Esophagus squamous epithelium (tissue), 5 donors: ENCODE results near the gene CAPS. TPM values are rescaled to one million over a fixed set of nuclear protein-coding genes. Genes with fewer than 3 reads are reported as not detected.

Source experiments
- DNase-seq: peaks from one replicate; lab custom pipeline; 2025; lab: John Stamatoyannopoulos, UW
- H3K27ac ChIP-seq, 4 donors: fragments of 200-600 bp; sonication (generic); one replicate each; pipeline ENCODE4 v1.5.1; 2016 to 2019; ENCODE audit warnings: mild to moderate bottlenecking in 1 of 4
- H3K27me3 ChIP-seq, 4 donors: fragments of 200-600 bp; sonication (generic); 1 replicate in 3 of 4; 2 replicates in 1 of 4; pipeline versions ENCODE4 v1.5.1 to v1.6.0; 2017 to 2021; ENCODE audit warnings: antibody characterized with exemption in 1 of 4
- H3K36me3 ChIP-seq, 3 donors: fragments of 200-600 bp; sonication (generic); one replicate each; pipeline ENCODE4 v1.5.1; 2016 to 2019
- H3K4me1 ChIP-seq, 3 donors: fragments of 200-600 bp; sonication (generic); one replicate each; pipeline ENCODE4 v1.5.1; 2017 to 2019
- H3K4me3 ChIP-seq, 4 donors: fragments of 200-600 bp; sonication (generic); 1 replicate in 3 of 4; 2 replicates in 1 of 4; pipeline ENCODE4 v1.5.1; 2016 to 2019; ENCODE audit warnings: mild to moderate bottlenecking in 2 of 4, moderate library complexity in 1 of 4
- H3K9me3 ChIP-seq, 3 donors: fragments of 200-600 bp; sonication (generic); one replicate each; pipeline ENCODE4 v1.5.1; 2016 to 2019
- POLR2A ChIP-seq, 4 donors: fragments of 450-650 bp; IDR thresholded peaks; one replicate each; pipeline ENCODE4 v1.6.1; 2017; ENCODE audit warnings: antibody characterized with exemption in 4 of 4, mild to moderate bottlenecking in 4 of 4, moderate library complexity in 3 of 4
- WGBS, 2 donors: methylation state at CpG; one replicate each; pipeline ENCODE4 v1.1.5; 2018; 5-methylcytosine and 5-hydroxymethylcytosine counted together
- intact Hi-C: fragments of 100-400 bp; cut with DNase I; formaldehyde crosslinking; loops from one replicate; pipeline ENCODE4 v1.15.0; 2022
- total RNA-seq, 4 donors: library from RNA; depleted of rRNA; stranded (reverse); fragments of >200 nt; gene quantifications; one replicate each; pipeline ENCODE4 v1.1.0, GENCODE V29; 2016
- TF ChIP-seq, protein P1 (sequence below), 6 experiments: fragments of 450-650 bp in 4 of 6; fragments of 200-600 bp in 2 of 6; sonication (generic) in 2 of 6; IDR thresholded peaks; one replicate each; pipeline ENCODE4 v1.5.1; 2016 to 2019; ENCODE audit warnings: antibody characterized with exemption in 6 of 6, mild to moderate bottlenecking in 4 of 6, moderate library complexity in 4 of 6
- donor health status: DM: yes; HTN: yes; CAD: no.

Gene CAPS
- total RNA-seq, 4 donors from 2014 or later, result 3.3 to 13.7 (median 7.3) TPM

DNA sequence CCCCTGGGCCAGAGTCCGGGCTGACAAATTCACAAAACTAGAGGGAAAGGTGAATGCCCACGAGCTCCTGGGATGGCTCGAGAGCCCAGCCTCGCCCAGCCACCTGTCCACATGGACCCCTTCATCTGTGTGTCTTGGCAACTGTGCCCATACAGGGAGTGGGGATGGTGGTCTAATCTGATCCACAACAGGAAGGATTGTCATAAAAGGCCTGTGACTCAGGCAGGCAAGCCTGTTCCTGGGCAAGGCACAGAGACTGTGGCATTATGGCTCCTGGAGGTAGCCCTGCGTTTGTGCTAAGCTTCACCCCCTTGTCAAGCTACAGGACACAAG, 20.0 kb downstream of the CAPS start:
- H3K27ac ChIP-seq, result peak overlapping the region in 1 of 4 donors; percentile 68
- H3K27me3 ChIP-seq, result no peaks in the 10 kb centered on the region
- no peaks in the 10 kb centered on the region for H3K9me3 ChIP-seq
- TF ChIP-seq, protein P1, sequence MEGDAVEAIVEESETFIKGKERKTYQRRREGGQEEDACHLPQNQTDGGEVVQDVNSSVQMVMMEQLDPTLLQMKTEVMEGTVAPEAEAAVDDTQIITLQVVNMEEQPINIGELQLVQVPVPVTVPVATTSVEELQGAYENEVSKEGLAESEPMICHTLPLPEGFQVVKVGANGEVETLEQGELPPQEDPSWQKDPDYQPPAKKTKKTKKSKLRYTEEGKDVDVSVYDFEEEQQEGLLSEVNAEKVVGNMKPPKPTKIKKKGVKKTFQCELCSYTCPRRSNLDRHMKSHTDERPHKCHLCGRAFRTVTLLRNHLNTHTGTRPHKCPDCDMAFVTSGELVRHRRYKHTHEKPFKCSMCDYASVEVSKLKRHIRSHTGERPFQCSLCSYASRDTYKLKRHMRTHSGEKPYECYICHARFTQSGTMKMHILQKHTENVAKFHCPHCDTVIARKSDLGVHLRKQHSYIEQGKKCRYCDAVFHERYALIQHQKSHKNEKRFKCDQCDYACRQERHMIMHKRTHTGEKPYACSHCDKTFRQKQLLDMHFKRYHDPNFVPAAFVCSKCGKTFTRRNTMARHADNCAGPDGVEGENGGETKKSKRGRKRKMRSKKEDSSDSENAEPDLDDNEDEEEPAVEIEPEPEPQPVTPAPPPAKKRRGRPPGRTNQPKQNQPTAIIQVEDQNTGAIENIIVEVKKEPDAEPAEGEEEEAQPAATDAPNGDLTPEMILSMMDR (IDR thresholded peaks at IDR 0.05), result no peak
- TF ChIP-seq POLR2A (IDR thresholded peaks at IDR 0.05), result no peak
- peaks cover 0 to 33% (median 19%) of the 10 kb centered on the region in 3 donors for H3K4me1 ChIP-seq
- H3K4me3 ChIP-seq, result no peak overlapping the region
- DNase-seq, result no peak
- 86% methylated on average over 1 of the region's 5 CpGs; no CpG with 5 or more reads in 1 of the 2 donors for WGBS, 2 donors
- intact Hi-C loops, result no loop called here
- H3K36me3 ChIP-seq, result peaks cover 7 to 97% (median 35%) of the 10 kb centered on the region in 3 donors

DNA sequence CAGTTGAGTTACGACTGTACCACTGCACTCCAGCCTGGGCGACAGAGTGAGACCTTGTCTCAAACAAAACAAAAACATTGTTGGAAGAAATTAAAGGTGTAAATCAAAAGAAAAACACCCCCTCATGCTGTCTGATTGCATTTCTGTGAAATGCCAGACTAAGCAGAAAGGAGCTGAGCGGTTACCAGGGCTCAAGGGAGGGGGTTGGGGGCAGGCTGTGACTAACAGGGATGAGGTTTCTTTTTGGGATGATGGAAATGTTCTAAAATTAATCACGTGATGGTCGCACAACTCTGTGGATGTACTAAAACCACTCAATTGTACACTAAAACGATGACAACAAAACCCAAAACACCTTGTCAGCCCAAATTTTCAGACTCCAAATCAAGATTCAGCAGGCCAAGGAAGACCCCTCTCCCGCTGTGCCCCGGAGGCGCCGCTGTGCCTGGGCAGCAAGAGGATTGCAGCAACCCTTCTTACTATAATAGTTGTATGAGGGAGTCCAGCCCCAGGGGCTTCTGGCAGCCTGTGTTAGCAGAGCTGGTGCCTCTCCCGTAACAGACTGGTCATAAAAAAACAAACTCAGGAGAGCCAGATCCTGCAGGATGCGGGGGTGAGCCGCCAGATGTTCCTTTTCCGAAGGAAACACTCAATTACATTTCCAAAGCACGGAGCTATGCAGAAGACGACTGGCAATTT, 20.9 kb downstream of the CAPS start:
- DNase-seq, result no peak
- Histone ChIP-seq H3K4me1 (peaks cover 0 to 33% (median 19%) of the 10 kb centered on the region in 3 donors), H3K4me3 (no peak overlapping the region), H3K27me3 (no peaks in the 10 kb centered on the region), H3K36me3 (peaks cover 7 to 97% (median 27%) of the 10 kb centered on the region in 3 donors), H3K27ac (peak overlapping the region in 3 of 4 donors; percentile 38 to 85 (median 68)), H3K9me3 (no peaks in the 10 kb centered on the region)
- no peak for TF ChIP-seq POLR2A (IDR thresholded peaks at IDR 0.05)
- WGBS, 2 donors, result 71 to 72% methylated on average over 15 of the region's 16 CpGs
- intact Hi-C loops, result no loop called here

DNA sequence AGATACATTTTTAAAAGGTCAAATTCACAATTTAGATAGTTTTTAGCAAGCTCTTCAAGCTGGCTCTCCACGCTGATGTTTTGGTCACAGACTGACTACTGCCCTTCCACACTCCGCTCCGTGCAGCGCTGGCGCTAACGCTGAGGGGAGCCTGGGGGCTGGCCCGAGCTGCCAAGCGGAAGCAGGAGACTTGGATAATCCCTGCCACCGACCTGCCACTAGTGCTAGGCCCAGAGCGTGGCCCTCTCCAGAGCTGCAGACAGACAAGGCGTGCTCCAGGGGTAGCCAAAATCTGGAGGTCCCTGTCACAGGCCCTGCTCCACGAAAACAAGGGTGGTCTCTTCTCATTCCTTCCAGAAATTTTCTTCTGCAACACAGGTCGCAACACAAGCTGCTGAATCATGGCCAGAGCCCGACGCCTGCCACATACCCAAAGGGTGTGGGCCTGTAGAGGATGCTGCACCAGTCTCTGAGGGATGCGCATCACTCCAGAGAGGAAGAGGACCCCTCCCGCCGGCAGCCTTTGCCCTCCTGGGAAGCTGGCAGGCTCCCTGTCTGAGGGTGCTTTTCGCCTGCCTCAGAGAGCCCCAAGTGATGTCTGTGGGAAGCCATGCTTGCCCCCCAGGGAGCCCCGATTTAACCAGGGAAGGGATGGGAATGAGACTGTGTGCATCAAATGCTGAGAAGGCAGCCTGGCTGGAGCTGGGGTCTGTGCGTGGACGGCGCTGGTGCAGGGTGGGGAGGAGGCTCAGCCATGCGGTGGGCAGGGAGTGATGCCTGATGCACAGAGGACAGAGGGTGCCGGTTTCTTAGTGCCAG, 21.6 kb downstream of the CAPS start:
- Histone ChIP-seq H3K4me1 (peaks cover 0 to 33% (median 19%) of the 10 kb centered on the region in 3 donors), H3K27ac (peak overlapping the region in 3 of 4 donors; percentile 38 to 85 (median 68)), H3K36me3 (peaks cover 14 to 97% (median 28%) of the 10 kb centered on the region in 3 donors), H3K27me3 (no peaks in the 10 kb centered on the region), H3K9me3 (no peaks in the 10 kb centered on the region), H3K4me3 (no peak overlapping the region)
- WGBS, 2 donors, result 59 to 83% methylated on average over 9 to 16 of the region's 25 CpGs
- TF ChIP-seq, protein P1 (IDR thresholded peaks at IDR 0.05), result no peak
- no peak for TF ChIP-seq POLR2A (IDR thresholded peaks at IDR 0.05)
- no peak for DNase-seq
- intact Hi-C loops, result no loop called here

DNA sequence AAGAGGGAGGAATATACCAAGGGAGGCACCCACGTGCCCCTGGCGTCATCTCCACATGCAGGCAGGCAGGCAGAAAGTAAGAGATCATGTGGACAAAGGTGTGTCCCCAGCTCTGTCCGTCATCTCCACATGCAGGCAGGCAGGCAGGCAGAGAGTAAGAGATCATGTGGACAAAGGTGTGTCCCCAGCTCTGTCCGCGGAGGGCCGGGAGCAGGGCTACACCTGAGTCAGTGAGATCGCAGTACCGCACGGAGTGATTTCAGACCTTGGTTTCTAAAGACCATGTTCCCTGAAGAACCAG, 22.2 kb downstream of the CAPS start:
- peak overlapping the region in 2 of 4 donors; percentile 68 to 85 for H3K27ac ChIP-seq
- no peaks in the 10 kb centered on the region for H3K27me3 ChIP-seq
- no peaks in the 10 kb centered on the region for H3K9me3 ChIP-seq
- H3K36me3 ChIP-seq, result peaks cover 17 to 97% (median 28%) of the 10 kb centered on the region in 3 donors
- TF ChIP-seq POLR2A (IDR thresholded peaks at IDR 0.05), result no peak
- TF ChIP-seq, protein P1 (IDR thresholded peaks at IDR 0.05), result no peak
- DNase-seq, result no peak
- WGBS, 2 donors, result 89 to 96% methylated on average over 3 to 6 of the region's 9 CpGs
- intact Hi-C loops, result no loop called here
- no peak overlapping the region for H3K4me3 ChIP-seq
- peaks cover 0 to 33% (median 19%) of the 10 kb centered on the region in 3 donors for H3K4me1 ChIP-seq

DNA sequence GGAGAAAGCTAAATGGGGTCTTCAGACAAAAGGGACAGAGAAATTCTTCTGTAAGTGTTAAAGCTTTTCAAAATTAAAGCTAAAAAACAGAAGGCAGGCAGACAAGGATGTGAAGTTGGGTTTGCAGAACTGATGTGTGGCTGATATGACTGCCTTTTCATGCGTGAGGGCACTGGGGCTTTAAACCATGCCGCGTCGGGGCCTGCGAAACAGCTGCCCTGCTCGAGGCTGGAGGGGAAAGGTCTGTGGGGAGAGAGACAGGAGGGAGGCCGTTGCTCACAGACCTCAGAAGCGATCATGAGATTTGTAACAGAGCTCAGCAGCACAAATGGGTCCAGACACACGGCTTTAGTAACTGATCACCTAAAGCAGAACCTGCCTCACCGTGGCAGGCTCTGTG, 23.5 kb downstream of the CAPS start:
- Histone ChIP-seq H3K27me3 (no peaks in the 10 kb centered on the region), H3K36me3 (peaks cover 17 to 93% (median 17%) of the 10 kb centered on the region in 3 donors), H3K27ac (no peak overlapping the region), H3K4me1 (peaks cover 0 to 41% (median 25%) of the 10 kb centered on the region in 3 donors), H3K4me3 (no peak overlapping the region), H3K9me3 (no peaks in the 10 kb centered on the region)
- intact Hi-C loops, result no loop called here
- no peak for DNase-seq
- 84 to 87% methylated on average over 10 of the region's 10 CpGs for WGBS, 2 donors
- TF ChIP-seq POLR2A (IDR thresholded peaks at IDR 0.05), result no peak
- TF ChIP-seq, protein P1 (IDR thresholded peaks at IDR 0.05), result no peak
